BE2C (cell line): ENCODE measurements around the gene SESN3.

Source experiments
- DNase-seq: peaks from one replicate; pipeline ENCODE4 v3.0.0-alpha.2; 2020
- H3K27me3 ChIP-seq: fragments of 250-450 bp; sonication (Bioruptor Pico); 2 replicates; pipeline ENCODE4 v1.5.1; 2020; ENCODE audit warnings: mild to moderate bottlenecking
- H3K36me3 ChIP-seq: fragments of 250-450 bp; sonication (Bioruptor Pico); 2 replicates; pipeline ENCODE4 v1.5.1; 2020; ENCODE audit warnings: mild to moderate bottlenecking
- H3K4me1 ChIP-seq: fragments of 250-450 bp; sonication (Bioruptor Pico); 2 replicates; pipeline ENCODE4 v1.5.1; 2020
- H3K4me3 ChIP-seq: 2 replicates; pipeline ENCODE4 v1.5.1; 2011; ENCODE audit warnings: low read depth, low read length
- H3K9me3 ChIP-seq: fragments of 250-450 bp; sonication (Bioruptor Pico); 2 replicates; pipeline ENCODE4 v1.5.1; 2020
- CTCF ChIP-seq: IDR thresholded peaks from 2 replicates; pipeline ENCODE4 v1.5.1; 2012; ENCODE audit warnings: mild to moderate bottlenecking, low read depth, low read length

SESN3 gene

GRCh38 chr11:95148938-95149337 lies 82.1 kb downstream of the SESN3 start:
- H3K27me3 ChIP-seq: no peaks in the 10 kb centered on the region
- TF ChIP-seq CTCF: no peak
- H3K4me1 ChIP-seq: peaks cover 33% of the 10 kb centered on the region
- no peaks in the 10 kb centered on the region for H3K9me3 ChIP-seq
- H3K36me3 ChIP-seq: no peaks in the 10 kb centered on the region
- no peak for DNase-seq
- H3K4me3 ChIP-seq: no peak overlapping the region

GRCh38 chr11:95148406-95148805 lies 82.6 kb downstream of the SESN3 start:
- no peak for DNase-seq
- TF ChIP-seq CTCF: no peak
- Histone ChIP-seq H3K4me1 (peaks cover 33% of the 10 kb centered on the region), H3K36me3 (no peaks in the 10 kb centered on the region), H3K4me3 (no peak overlapping the region), H3K27me3 (no peaks in the 10 kb centered on the region), H3K9me3 (no peaks in the 10 kb centered on the region)

DNA sequence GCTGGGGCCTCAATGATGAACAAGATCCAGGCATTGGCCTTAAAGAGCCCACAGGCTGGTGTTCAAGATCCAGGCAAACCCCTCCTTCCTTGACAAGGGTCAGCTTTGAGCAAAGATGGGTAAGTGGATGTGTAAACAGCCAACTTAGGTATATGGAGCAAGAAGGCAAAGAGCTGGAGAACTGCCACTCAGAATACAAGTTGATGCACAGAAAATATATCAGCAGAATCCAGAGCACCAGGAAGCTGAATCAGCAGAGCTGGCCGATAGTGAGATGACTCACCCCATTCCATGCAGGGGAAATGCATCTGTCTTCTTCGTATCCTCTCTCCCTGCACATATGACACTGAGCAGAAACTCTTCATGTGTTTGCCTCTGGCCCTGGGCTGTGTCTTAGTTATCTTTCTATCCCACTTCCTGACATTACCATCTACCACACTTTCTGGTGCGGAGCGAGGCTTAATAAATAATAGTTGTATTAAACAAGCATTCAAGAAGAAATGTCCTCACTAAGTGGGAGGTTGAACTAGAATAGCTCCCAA lies 83.6 kb downstream of the SESN3 start:
- H3K4me1 ChIP-seq: peaks cover 33% of the 10 kb centered on the region
- peak overlapping the region; percentile 12; the same call in 1 of the 2 replicates for H3K4me3 ChIP-seq
- no peaks in the 10 kb centered on the region for H3K36me3 ChIP-seq
- H3K9me3 ChIP-seq: no peaks in the 10 kb centered on the region
- no peak for TF ChIP-seq CTCF
- no peaks in the 10 kb centered on the region for H3K27me3 ChIP-seq
- peak; percentile 88 for DNase-seq

- DNase-seq: no peak
- peaks cover 33% of the 10 kb centered on the region for H3K4me1 ChIP-seq
- no peaks in the 10 kb centered on the region for H3K27me3 ChIP-seq
- H3K36me3 ChIP-seq: no peaks in the 10 kb centered on the region
- no peaks in the 10 kb centered on the region for H3K9me3 ChIP-seq
- H3K4me3 ChIP-seq: no peak overlapping the region
- TF ChIP-seq CTCF: no peak
These were observed 85.5 kb downstream of the SESN3 start for GRCh38 chr11:95145430-95146060.

DNA sequence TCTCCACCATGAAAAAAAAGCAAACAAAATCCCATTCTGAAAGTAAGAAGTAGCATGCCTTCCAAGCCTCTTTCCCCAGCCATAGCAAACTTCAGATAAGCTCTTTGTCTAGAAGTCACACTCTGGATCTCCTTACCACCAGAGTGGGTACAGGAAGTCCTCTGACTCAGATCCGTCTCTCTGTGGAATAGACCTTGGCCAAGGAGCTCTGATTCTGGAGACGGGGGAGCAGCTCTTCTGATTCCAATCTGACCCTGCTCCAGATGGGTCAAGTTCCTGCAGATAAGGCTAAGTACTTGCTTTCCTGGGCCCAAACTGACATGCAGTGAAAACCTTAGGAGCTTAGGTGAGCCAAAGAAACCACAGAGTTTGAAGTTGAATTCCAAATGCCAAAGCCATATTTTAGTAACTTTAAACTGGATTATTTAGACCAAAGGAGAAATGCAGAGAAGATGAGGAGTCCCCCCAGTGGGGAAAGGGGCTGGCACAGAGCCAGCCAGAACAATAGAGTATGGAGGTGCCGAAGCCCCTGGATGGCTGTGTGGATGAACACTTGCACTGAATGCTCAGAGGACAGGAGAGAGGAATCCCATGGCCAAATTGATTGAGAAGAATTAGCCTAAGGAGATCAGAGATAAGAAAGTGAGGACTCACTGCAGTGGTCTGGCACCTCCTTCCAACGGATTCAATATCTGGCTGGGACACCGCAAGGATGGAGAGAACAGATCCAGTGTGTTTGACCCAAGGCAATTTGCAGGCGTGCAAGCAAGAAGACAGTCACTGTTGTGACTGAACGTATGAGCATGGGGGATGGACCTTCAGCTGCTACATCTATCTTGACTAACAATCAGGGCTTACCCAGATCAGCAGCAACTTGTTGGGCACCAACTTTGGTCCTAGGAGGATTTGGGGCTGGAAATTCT lies 86.4 kb downstream of the SESN3 start:
- Histone ChIP-seq H3K9me3 (no peaks in the 10 kb centered on the region), H3K4me1 (peaks cover 33% of the 10 kb centered on the region), H3K27me3 (no peaks in the 10 kb centered on the region), H3K4me3 (no peak overlapping the region), H3K36me3 (no peaks in the 10 kb centered on the region)
- no peak for TF ChIP-seq CTCF
- peak; percentile 28 for DNase-seq
